ENCODE measurements around the gene LRSAM1. TPM values are rescaled to one million over a fixed set of nuclear protein-coding genes. Genes with fewer than 3 reads are reported as not detected.

LRSAM1 gene
- total and polyA plus RNA-seq, 7 donors, result 6.9 to 54.0 (median 17.9) TPM

- peaks cover 0 to 88% (median 83%) of the 10 kb centered on the region in 4 donors for H3K4me1 ChIP-seq
- 85 to 89% methylated on average over 6 of the region's 6 CpGs for WGBS, 2 donors
- DNase-seq, result no peak
- peak overlapping the region in 1 of 4 donors; percentile 31 for H3K4me3 ChIP-seq
- no peaks in the 10 kb centered on the region for H3K36me3 ChIP-seq
- intact Hi-C loops (cut with DNase I), result no loop called here
- H3K27ac ChIP-seq, result peak overlapping the region; percentile 69 to 92 (median 85)
- no peaks in the 10 kb centered on the region for H3K27me3 ChIP-seq
- no peaks in the 10 kb centered on the region for H3K9me3 ChIP-seq
- TF ChIP-seq POLR2A (IDR thresholded peaks at IDR 0.05) (no peak), EP300 (IDR thresholded peaks at IDR 0.05) (no peak), CTCF (IDR thresholded peaks at IDR 0.05) (no peak), POLR2AphosphoS5 (IDR thresholded peaks at IDR 0.05) (peak in 1 of 4 donors; percentile 10)
These were observed 92.7 kb downstream of the LRSAM1 start for GRCh38 chr9:127543973-127544533.

- Histone ChIP-seq H3K36me3 (no peaks in the 10 kb centered on the region), H3K27me3 (no peaks in the 10 kb centered on the region), H3K9me3 (no peaks in the 10 kb centered on the region), H3K4me3 (no peak overlapping the region), H3K27ac (peak overlapping the region; percentile 69 to 92 (median 85)), H3K4me1 (peaks cover 0 to 86% (median 78%) of the 10 kb centered on the region in 4 donors)
- WGBS, 2 donors, result 10 to 46% methylated on average over 25 of the region's 25 CpGs
- DNase-seq, result peak; percentile 88
- TF ChIP-seq POLR2AphosphoS5 (IDR thresholded peaks at IDR 0.05) (peak; percentile 9 to 74 (median 70)), EP300 (IDR thresholded peaks at IDR 0.05) (no peak)
- intact Hi-C loops (cut with DNase I), result no loop called here
These were observed 94.2 kb downstream of the LRSAM1 start for GRCh38 chr9:127545196-127546124.

GRCh38 chr9:127546125-127546832 lies 95.0 kb downstream of the LRSAM1 start:
- Histone ChIP-seq H3K27me3 (no peaks in the 10 kb centered on the region), H3K27ac (peak overlapping the region; percentile 69 to 92 (median 85)), H3K9me3 (no peaks in the 10 kb centered on the region), H3K36me3 (no peaks in the 10 kb centered on the region), H3K4me3 (no peak overlapping the region), H3K4me1 (peaks cover 0 to 86% (median 76%) of the 10 kb centered on the region in 4 donors)
- WGBS, 2 donors, result 67 to 77% methylated on average over 14 of the region's 14 CpGs
- TF ChIP-seq POLR2A (IDR thresholded peaks at IDR 0.05) (no peak), CTCF (IDR thresholded peaks at IDR 0.05) (no peak), EP300 (IDR thresholded peaks at IDR 0.05) (no peak), POLR2AphosphoS5 (IDR thresholded peaks at IDR 0.05) (no peak)
- intact Hi-C loops (cut with DNase I), result no loop called here
- no peak for DNase-seq

GRCh38 chr9:127548352-127548881 lies 97.1 kb downstream of the LRSAM1 start:
- Histone ChIP-seq H3K4me3 (no peak overlapping the region), H3K27ac (peak overlapping the region in 1 of 4 donors; percentile 7), H3K36me3 (no peaks in the 10 kb centered on the region), H3K4me1 (peaks cover 0 to 76% (median 56%) of the 10 kb centered on the region in 4 donors), H3K27me3 (no peaks in the 10 kb centered on the region), H3K9me3 (no peaks in the 10 kb centered on the region)
- intact Hi-C loops (cut with DNase I), result no loop called here
- 66 to 75% methylated on average over 10 of the region's 10 CpGs for WGBS, 2 donors
- DNase-seq, result no peak
- TF ChIP-seq EP300 (IDR thresholded peaks at IDR 0.05), result no peak
- no peak for TF ChIP-seq POLR2AphosphoS5 (IDR thresholded peaks at IDR 0.05)
- no peak for TF ChIP-seq POLR2A (IDR thresholded peaks at IDR 0.05)
- no peak for TF ChIP-seq CTCF (IDR thresholded peaks at IDR 0.05)
